IMR-90 (cell line): ENCODE data around the gene PRSS53. TPM values are rescaled to one million over a fixed set of nuclear protein-coding genes. Genes with fewer than 3 reads are reported as not detected.

Experiments
- ATAC-seq: fragments of 200-7000 bp; cut with Tn5 transposase; 2 replicates; pipeline ENCODE4 v1.9.1; 2020; ENCODE audit warnings: low read depth, mild to moderate bottlenecking, moderate library complexity
- BruUV-seq: library from RNA; stranded (reverse); fragments of 400-500 nt; replicated peaks from 2 replicates; lab custom pipeline; 2021; lab: Mats Ljungman, UMichigan
- CTCF ChIA-PET: fragments of 300-600 bp; formaldehyde crosslinking; extraction: SDS; loops from one replicate; lab custom pipeline; 2021; ENCODE audit warnings: antibody characterized with exemption; lab: Yijun Ruan, JAX
- POLR2A ChIA-PET: fragments of 300-600 bp; sonication (Branson Sonifier 250); formaldehyde crosslinking; loops from one replicate; lab custom pipeline; 2022; ENCODE audit warnings: antibody characterized with exemption; ENCODE audit not compliant: unreplicated experiment; lab: Charles Lee
- DNase-seq: peaks from one replicate; pipeline ENCODE4 v3.0.0; 2013
- H2AFZ ChIP-seq: replicated peaks from 2 replicates; pipeline ENCODE3; 2013; ENCODE audit warnings: low read length, mild to moderate bottlenecking; ENCODE audit not compliant: poor library complexity
- H2AK5ac ChIP-seq: 2 replicates; pipeline ENCODE4 v1.6.1; 2013; ENCODE audit warnings: low read depth, low read length, inconsistent platforms
- H2AK9ac ChIP-seq: replicated peaks from 2 replicates; pipeline ENCODE3; 2013; ENCODE audit warnings: mild to moderate bottlenecking, low read depth, low read length, moderate library complexity; ENCODE audit not compliant: poor library complexity
- H2BK120ac ChIP-seq: 2 replicates; pipeline ENCODE4 v1.6.1; 2013; ENCODE audit warnings: low read depth, low read length, inconsistent platforms
- H2BK15ac ChIP-seq: 3 replicates; pipeline ENCODE4 v1.6.1; 2013; ENCODE audit warnings: low read depth, low read length, inconsistent platforms
- H2BK20ac ChIP-seq: 2 replicates; pipeline ENCODE4 v1.6.1; 2013; ENCODE audit warnings: low read depth, mild to moderate bottlenecking, inconsistent platforms, low read length, moderate library complexity
- H2BK5ac ChIP-seq: 2 replicates; pipeline ENCODE4 v1.6.1; 2013; ENCODE audit warnings: mild to moderate bottlenecking, low read depth, low read length, inconsistent platforms; ENCODE audit not compliant: poor library complexity, severe bottlenecking
- H3K14ac ChIP-seq: replicated peaks from 2 replicates; pipeline ENCODE4 v1.6.1; 2013; ENCODE audit warnings: low read depth, low read length, inconsistent platforms
- H3K18ac ChIP-seq: 2 replicates; pipeline ENCODE4 v1.6.1; 2013; ENCODE audit warnings: low read depth, low read length, control low read depth
- H3K23ac ChIP-seq: 2 replicates; pipeline ENCODE4 v1.6.1; 2013; ENCODE audit warnings: low read depth, low read length, inconsistent platforms
- H3K27ac ChIP-seq: 2 replicates; pipeline ENCODE4 v1.5.1; 2013; ENCODE audit warnings: mild to moderate bottlenecking, control low read depth, low read length; ENCODE audit not compliant: insufficient read depth
- H3K27me3 ChIP-seq: 2 replicates; pipeline ENCODE4 v1.6.1; 2013; ENCODE audit warnings: low read length; ENCODE audit not compliant: control insufficient read depth, insufficient read depth
- H3K36me3 ChIP-seq: 2 replicates; pipeline ENCODE4 v1.6.1; 2013; ENCODE audit warnings: low read length, mixed read lengths; ENCODE audit not compliant: control insufficient read depth, insufficient read depth
- H3K4ac ChIP-seq: 2 replicates; pipeline ENCODE4 v1.6.1; 2013; ENCODE audit warnings: low read depth, low read length, inconsistent platforms
- H3K4me1 ChIP-seq: 2 replicates; pipeline ENCODE4 v1.6.1; 2013; ENCODE audit warnings: low read length, mixed read lengths; ENCODE audit not compliant: control insufficient read depth, insufficient read depth
- H3K4me2 ChIP-seq: 2 replicates; pipeline ENCODE4 v1.6.1; 2013; ENCODE audit warnings: low read depth, mild to moderate bottlenecking, control low read depth, low read length, moderate library complexity
- H3K4me3 ChIP-seq: 2 replicates; pipeline ENCODE4 v1.5.1; 2013; ENCODE audit warnings: low read depth, mild to moderate bottlenecking, control low read depth, low read length, moderate library complexity; ENCODE audit not compliant: insufficient read depth
- H3K56ac ChIP-seq: 2 replicates; pipeline ENCODE4 v1.6.1; 2013; ENCODE audit warnings: low read length, inconsistent platforms; ENCODE audit not compliant: insufficient read depth; ENCODE audit errors: extremely low read depth
- H3K79me1 ChIP-seq, 2 experiments: 2 replicates each; pipeline ENCODE4 v1.6.1; 2013; ENCODE audit warnings: low read length in 2 of 2, inconsistent platforms in 1 of 2, low read depth in 1 of 2
- H3K9ac ChIP-seq: 2 replicates; pipeline ENCODE4 v1.6.1; 2013; ENCODE audit warnings: low read depth, low read length, control low read depth
- H3K9me1 ChIP-seq: 2 replicates; pipeline ENCODE4 v1.6.1; 2013; ENCODE audit warnings: low read length, inconsistent platforms; ENCODE audit not compliant: insufficient read depth
- H3K9me3 ChIP-seq: 2 replicates; pipeline ENCODE4 v1.6.1; 2013; ENCODE audit warnings: low read length; ENCODE audit not compliant: control insufficient read depth, insufficient read depth
- H4K20me1 ChIP-seq: 2 replicates; pipeline ENCODE4 v1.6.1; 2013; ENCODE audit warnings: low read length, inconsistent platforms; ENCODE audit not compliant: insufficient read depth
- H4K5ac ChIP-seq: 2 replicates; pipeline ENCODE4 v1.6.1; 2013; ENCODE audit warnings: mild to moderate bottlenecking, low read depth, low read length, control low read depth
- H4K8ac ChIP-seq, 2 experiments: 2 replicates each; pipeline ENCODE4 v1.6.1; 2013; ENCODE audit warnings: low read depth in 2 of 2, low read length in 2 of 2, control low read depth in 1 of 2, inconsistent platforms in 1 of 2
- H4K91ac ChIP-seq: 2 replicates; pipeline ENCODE4 v1.6.1; 2013; ENCODE audit warnings: low read depth, low read length, inconsistent platforms; ENCODE audit not compliant: insufficient read depth
- BHLHE40 ChIP-seq: fragments of 150-350 bp; IDR thresholded peaks from 2 replicates; pipeline ENCODE4 v1.6.1; 2016; ENCODE audit warnings: mild to moderate bottlenecking, low read depth, low read length
- CEBPB ChIP-seq: IDR thresholded peaks from 2 replicates; pipeline ENCODE4 v1.6.1; 2012; ENCODE audit warnings: low read depth, low read length, improper control_type of control experiment
- CHD1 ChIP-seq: IDR thresholded peaks from 2 replicates; pipeline ENCODE4 v1.6.1; 2012; ENCODE audit warnings: low read depth, low read length, improper control_type of control experiment
- CTCF ChIP-seq: conservative IDR thresholded peaks from 2 replicates; pipeline ENCODE4 v1.5.1; 2012; ENCODE audit warnings: mild to moderate bottlenecking, low read depth, low read length, improper control_type of control experiment
- FOS ChIP-seq: fragments of 150-350 bp; IDR thresholded peaks from 2 replicates; pipeline ENCODE4 v1.6.1; 2016; ENCODE audit warnings: low read depth, low read length
- MAFK ChIP-seq: IDR thresholded peaks from 2 replicates; pipeline ENCODE4 v1.6.1; 2012; ENCODE audit warnings: low read depth, low read length, improper control_type of control experiment
- MAZ ChIP-seq: IDR thresholded peaks from 2 replicates; pipeline ENCODE4 v1.6.1; 2012; ENCODE audit warnings: low read depth, mild to moderate bottlenecking, low read length, improper control_type of control experiment, moderate library complexity, borderline replicate concordance
- MXI1 ChIP-seq: IDR thresholded peaks from 2 replicates; pipeline ENCODE4 v1.6.1; 2012; ENCODE audit warnings: low read depth, mild to moderate bottlenecking, low read length, moderate library complexity, borderline replicate concordance
- NFE2L2 ChIP-seq: fragments of 150-350 bp; IDR thresholded peaks from 2 replicates; pipeline ENCODE4 v1.6.1; 2016; ENCODE audit warnings: low read depth, mild to moderate bottlenecking, low read length
- POLR2A ChIP-seq: IDR thresholded peaks from 2 replicates; pipeline ENCODE4 v1.6.1; 2012; ENCODE audit warnings: mild to moderate bottlenecking, low read depth, low read length
- RAD21 ChIP-seq: IDR thresholded peaks from 2 replicates; pipeline ENCODE4 v1.6.1; 2012; ENCODE audit warnings: low read length, improper control_type of control experiment
- RCOR1 ChIP-seq: IDR thresholded peaks from 2 replicates; pipeline ENCODE4 v1.6.1; 2012; ENCODE audit warnings: mild to moderate bottlenecking, low read length, improper control_type of control experiment; ENCODE audit not compliant: insufficient replicate concordance
- RFX5 ChIP-seq: IDR thresholded peaks from 2 replicates; pipeline ENCODE4 v1.8.0; 2012; ENCODE audit warnings: low read depth, mild to moderate bottlenecking, low read length, moderate library complexity
- SMC3 ChIP-seq: fragments of 150-350 bp; IDR thresholded peaks from 2 replicates; pipeline ENCODE4 v1.6.1; 2016; ENCODE audit warnings: low read depth, mild to moderate bottlenecking, antibody characterized with exemption, low read length, moderate library complexity
- WGBS, 2 experiments: methylation state at CpG; one replicate each; pipeline versions ENCODE4 v1.1.5 to v1.1.7; 2013; ENCODE audit warnings: missing lambda C conversion rate in 2 of 2; ENCODE audit not compliant: insufficient read length in 1 of 2; ENCODE audit errors: extremely low coverage in 2 of 2; 5-methylcytosine and 5-hydroxymethylcytosine counted together
- dilution Hi-C: fragments of 300-500 bp; cut with HindIII; formaldehyde crosslinking; loops from one replicate; pipeline ENCODE4 v1.14.3; 2018; ENCODE audit warnings: low sequenced_read_pairs; ENCODE audit not compliant: unreplicated experiment
- in situ Hi-C: fragments of 300-500 bp; cut with MboI; formaldehyde crosslinking; loops from 3 replicates; pipeline ENCODE4 v1.14.3; 2019; ENCODE audit warnings: low sequenced_read_pairs, inconsistent platforms, mixed read lengths
- intact Hi-C: fragments of 100-400 bp; cut with micrococcal nuclease; formaldehyde crosslinking; loops from 2 replicates; pipeline ENCODE4 v1.10.0; 2022
- polyA plus RNA-seq, 3 experiments: library from polyadenylated mRNA; depleted of rRNA; stranded (reverse); fragments of >200 nt; gene quantifications; 2 replicates each; pipeline ENCODE4 v1.2.3, GENCODE V29; 2012; ENCODE audit warnings: low replicate concordance in 1 of 3
- total RNA-seq: library from RNA; depleted of rRNA; stranded (reverse); fragments of >200 nt; gene quantifications from 2 replicates; pipeline ENCODE4 v1.2.3, GENCODE V29; 2012
- TF ChIP-seq, protein P1 (sequence below): fragments of 150-350 bp; IDR thresholded peaks from 2 replicates; pipeline ENCODE4 v1.6.1; 2017; ENCODE audit warnings: mild to moderate bottlenecking, antibody characterized with exemption, low read length, low read depth
- TF ChIP-seq, protein P2 (sequence below): fragments of 150-350 bp; IDR thresholded peaks from 2 replicates; pipeline ENCODE4 v1.6.1; 2016; ENCODE audit warnings: low read depth, mild to moderate bottlenecking, low read length, moderate library complexity, borderline replicate concordance

Gene PRSS53
- total and polyA plus RNA-seq, 2 of the 4 experiments (the other 2 are of a cell fraction), result 0.72 to 5.9 TPM

DNA sequence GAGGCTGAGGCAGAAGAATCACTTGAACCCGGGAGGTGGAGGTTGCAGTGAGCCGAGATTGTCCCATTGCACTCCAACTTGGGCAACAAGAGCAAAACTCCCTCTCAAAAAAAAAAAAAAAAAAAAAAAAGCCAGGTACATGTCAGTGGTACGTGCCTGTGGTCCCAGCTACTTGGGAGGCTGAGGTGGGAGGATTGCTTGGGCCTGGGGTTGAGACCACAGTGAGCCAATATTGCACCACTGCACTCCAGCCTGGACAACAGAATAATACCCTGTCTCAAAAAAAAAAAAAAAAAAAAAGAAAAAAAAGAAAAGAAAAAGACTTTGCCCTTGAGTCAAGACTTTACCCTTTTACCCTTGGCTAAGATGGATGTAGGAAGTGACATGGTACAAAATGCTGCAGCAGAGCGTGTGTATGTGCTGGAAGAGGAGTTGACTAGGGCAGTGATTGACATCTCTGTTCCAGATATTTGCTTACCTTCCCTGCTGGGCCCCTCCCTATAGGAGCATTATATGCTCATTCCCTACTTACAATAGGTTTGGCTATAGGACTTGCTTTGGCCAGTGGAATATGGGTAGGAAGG lies 44.8 kb downstream of the PRSS53 start:
- BruUV-seq, result no TSS peak
- no peaks in the 10 kb centered on the region for H3K9me3 ChIP-seq
- no peak overlapping the region for H3K18ac ChIP-seq
- H3K4me1 ChIP-seq, result 0 out of 2 replicates have a peak, but pooled peaks cover 2% of the 10 kb centered on the region
- no peak overlapping the region for H2BK120ac ChIP-seq
- H3K4me3 ChIP-seq, result no peak overlapping the region
- no peak overlapping the region for H2BK5ac ChIP-seq
- H4K8ac ChIP-seq, result no peak overlapping the region
- no peak overlapping the region for H3K23ac ChIP-seq
- H2BK20ac ChIP-seq, result no peak overlapping the region
- in situ Hi-C loops (no loop called here), dilution Hi-C loops (no loop called here), intact Hi-C loops (no loop called here)
- H3K4ac ChIP-seq, result no peak overlapping the region
- H4K5ac ChIP-seq, result no peak overlapping the region
- no peaks in the 10 kb centered on the region; a peak in 1 of 4 replicates for H3K79me1 ChIP-seq
- H3K9ac ChIP-seq, result no peak overlapping the region
- no peak overlapping the region for H2AK5ac ChIP-seq
- no CpG with 5 or more reads among the region's 4 CpGs for WGBS, 2 experiments
- H4K91ac ChIP-seq, result no peak overlapping the region
- DNase-seq, result no peak
- H2AK9ac ChIP-seq, result no peak overlapping the region
- no peak overlapping the region for H3K4me2 ChIP-seq
- ChIA-PET CTCF (no interaction called here), POLR2A (no interaction called here)
- no peak for TF ChIP-seq POLR2A
- TF ChIP-seq MAZ, result no peak
- no peak for TF ChIP-seq CTCF
- no peak for TF ChIP-seq BHLHE40
- no peak for TF ChIP-seq MXI1
- TF ChIP-seq RFX5, result no peak
- TF ChIP-seq FOS, result no peak
- TF ChIP-seq, protein P1, sequence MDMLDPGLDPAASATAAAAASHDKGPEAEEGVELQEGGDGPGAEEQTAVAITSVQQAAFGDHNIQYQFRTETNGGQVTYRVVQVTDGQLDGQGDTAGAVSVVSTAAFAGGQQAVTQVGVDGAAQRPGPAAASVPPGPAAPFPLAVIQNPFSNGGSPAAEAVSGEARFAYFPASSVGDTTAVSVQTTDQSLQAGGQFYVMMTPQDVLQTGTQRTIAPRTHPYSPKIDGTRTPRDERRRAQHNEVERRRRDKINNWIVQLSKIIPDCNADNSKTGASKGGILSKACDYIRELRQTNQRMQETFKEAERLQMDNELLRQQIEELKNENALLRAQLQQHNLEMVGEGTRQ, result no peak
- TF ChIP-seq CEBPB, result no peak
- TF ChIP-seq RCOR1, result no peak
- no peak for TF ChIP-seq MAFK
- TF ChIP-seq NFE2L2, result no peak
- no peak for TF ChIP-seq SMC3
- TF ChIP-seq, protein P2, sequence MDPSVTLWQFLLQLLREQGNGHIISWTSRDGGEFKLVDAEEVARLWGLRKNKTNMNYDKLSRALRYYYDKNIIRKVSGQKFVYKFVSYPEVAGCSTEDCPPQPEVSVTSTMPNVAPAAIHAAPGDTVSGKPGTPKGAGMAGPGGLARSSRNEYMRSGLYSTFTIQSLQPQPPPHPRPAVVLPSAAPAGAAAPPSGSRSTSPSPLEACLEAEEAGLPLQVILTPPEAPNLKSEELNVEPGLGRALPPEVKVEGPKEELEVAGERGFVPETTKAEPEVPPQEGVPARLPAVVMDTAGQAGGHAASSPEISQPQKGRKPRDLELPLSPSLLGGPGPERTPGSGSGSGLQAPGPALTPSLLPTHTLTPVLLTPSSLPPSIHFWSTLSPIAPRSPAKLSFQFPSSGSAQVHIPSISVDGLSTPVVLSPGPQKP, result no peak
- no peak for TF ChIP-seq RAD21
- TF ChIP-seq CHD1, result no peak
- H3K36me3 ChIP-seq, result peaks cover 24% of the 10 kb centered on the region
- no peak overlapping the region for H3K56ac ChIP-seq
- H3K27me3 ChIP-seq, result no peaks in the 10 kb centered on the region
- H4K20me1 ChIP-seq, result peaks cover 3% of the 10 kb centered on the region
- H3K9me1 ChIP-seq, result no peaks in the 10 kb centered on the region; the same call in 1 of the 2 replicates
- H3K14ac ChIP-seq, result no peak overlapping the region
- no peak overlapping the region for H2AFZ ChIP-seq
- ATAC-seq, result no peak
- no peak overlapping the region for H2BK15ac ChIP-seq
- no peak overlapping the region for H3K27ac ChIP-seq
